ENCODE measurements around the gene PRR4. TPM values are rescaled to one million over a fixed set of nuclear protein-coding genes. Genes with fewer than 3 reads are reported as not detected.

Gene PRR4
- total RNA-seq, result 11.7 TPM

GRCh38 chr12:10849425-10849878 is at the start of gene PRR4:
Gene PRR4, minus strand, starts transcription at chr12:10849475. Its CDS starts 38 bp downstream, at chr12:10849437.

GRCh38 chr12:10884086-10884725 is 34.9 kb upstream of the PRR4 start, which contains the start of gene PRH1:
Gene PRH1, minus strand, starts transcription at chr12:10884255. Its CDS starts 38 bp downstream, at chr12:10884217.

GRCh38 chr12:10826258-10826657 is 23.0 kb downstream of the PRR4 start, which contains the start of gene TAS2R10:
Gene TAS2R10, minus strand, starts transcription at chr12:10826358. Its CDS starts 89 bp downstream, at chr12:10826269.

GRCh38 chr12:10810068-10810467 is 39.2 kb downstream of the PRR4 start, which contains the start of gene TAS2R9:
Gene TAS2R9, minus strand, starts transcription at chr12:10810168. Its CDS starts 93 bp downstream, at chr12:10810075.

GRCh38 chr12:10807186-10807585 is 42.1 kb downstream of the PRR4 start, which contains the start of gene TAS2R8:
Gene TAS2R8, minus strand, starts transcription at chr12:10807286. Its CDS starts 306 bp downstream, at chr12:10806980.

GRCh38 chr12:10802587-10802986 is 46.7 kb downstream of the PRR4 start, which contains the start of gene TAS2R7:
Gene TAS2R7, minus strand, starts transcription at chr12:10802627. Its CDS starts 57 bp downstream, at chr12:10802570.

Other genes with a start within 250 kb of the PRR4 start
- gene MAGOHB, start 235.9 kb downstream of the PRR4 start, total RNA-seq, result 39.0 TPM
- 1.2 TPM for gene STYK1, start 175.4 kb downstream of the PRR4 start, total RNA-seq
- 159 TPM for gene YBX3, start 126.2 kb downstream of the PRR4 start, total RNA-seq
- gene TAS2R7, start 46.8 kb downstream of the PRR4 start, total RNA-seq, result not detected
- not detected for gene TAS2R8, start 42.2 kb downstream of the PRR4 start, total RNA-seq
- gene TAS2R9, start 39.3 kb downstream of the PRR4 start, total RNA-seq, result not detected
- gene TAS2R10, start 23.1 kb downstream of the PRR4 start, total RNA-seq, result 5.8 TPM
- gene PRH1, start 34.8 kb upstream of the PRR4 start, total RNA-seq, result 117 TPM
- gene TAS2R13, start 60.1 kb upstream of the PRR4 start, total RNA-seq, result 12.4 TPM
- gene PRH2, start 79.8 kb upstream of the PRR4 start, total RNA-seq, result not detected
- 21.2 TPM for gene TAS2R14, start 89.8 kb upstream of the PRR4 start, total RNA-seq
- 17.0 TPM for gene TAS2R50, start 137.4 kb upstream of the PRR4 start, total RNA-seq
- 20.5 TPM for gene TAS2R20, start 148.8 kb upstream of the PRR4 start, total RNA-seq
- 42.2 TPM for gene TAS2R19, start 173.1 kb upstream of the PRR4 start, total RNA-seq
- 30.5 TPM for gene TAS2R31, start 181.9 kb upstream of the PRR4 start, total RNA-seq
- 15.8 TPM for gene TAS2R46, start 212.8 kb upstream of the PRR4 start, total RNA-seq
- gene TAS2R43, start 242.8 kb upstream of the PRR4 start, total RNA-seq, result 27.2 TPM